ENCODE results near the gene NRF1.
"Not testable (repeated sequence)": the region's sequence is repeated elsewhere in the genome, so short reads cannot be mapped to it uniquely, and the experiment has no call there.

The NRF1 gene

GRCh38 chr7:129782818-129783583 is 171.5 kb downstream of the NRF1 start:
- DNase-seq (ENCODE audit: low spot score), result no peak

GRCh38 chr7:129783584-129783919 is 172.0 kb downstream of the NRF1 start:
- no peak for DNase-seq (ENCODE audit: low spot score)

- no peak for DNase-seq (ENCODE audit: low spot score)
Observed at GRCh38 chr7:129784437-129784782, 172.9 kb downstream of the NRF1 start.

GRCh38 chr7:129784783-129785684 is 173.5 kb downstream of the NRF1 start:
- DNase-seq (ENCODE audit: low spot score), result no peak

GRCh38 chr7:129785685-129786514 is 174.4 kb downstream of the NRF1 start:
- no peak for DNase-seq (ENCODE audit: low spot score)

- DNase-seq (ENCODE audit: low spot score), result no peak
Observed at GRCh38 chr7:129786825-129787563, 175.5 kb downstream of the NRF1 start.

- DNase-seq (ENCODE audit: low spot score), result no peak
Observed at GRCh38 chr7:129789000-129789399, 177.5 kb downstream of the NRF1 start.

GRCh38 chr7:129789652-129790051 is 178.1 kb downstream of the NRF1 start:
- DNase-seq (ENCODE audit: low spot score), result no peak

- no peak for DNase-seq (ENCODE audit: low spot score)
Observed at GRCh38 chr7:129790136-129790535, 178.6 kb downstream of the NRF1 start.

GRCh38 chr7:129792721-129793120 is 181.2 kb downstream of the NRF1 start:
- no peak for DNase-seq (ENCODE audit: low spot score)

GRCh38 chr7:129793506-129794310 is 182.2 kb downstream of the NRF1 start:
- DNase-seq (ENCODE audit: low spot score), result no peak

GRCh38 chr7:129794461-129794860 is 182.9 kb downstream of the NRF1 start:
- DNase-seq (ENCODE audit: low spot score), result not testable (repeated sequence)

- no peak for DNase-seq (ENCODE audit: low spot score)
Observed at GRCh38 chr7:129796186-129796775, 184.8 kb downstream of the NRF1 start.

- DNase-seq (ENCODE audit: low spot score), result no peak
Observed at GRCh38 chr7:129797214-129797789, 185.8 kb downstream of the NRF1 start.

GRCh38 chr7:129798616-129799349 is 187.3 kb downstream of the NRF1 start:
- no peak for DNase-seq (ENCODE audit: low spot score)

GRCh38 chr7:129799350-129799955 is 187.9 kb downstream of the NRF1 start:
- DNase-seq (ENCODE audit: low spot score), result no peak

- DNase-seq (ENCODE audit: low spot score), result no peak
Observed at GRCh38 chr7:129800901-129801300, 189.4 kb downstream of the NRF1 start.

- no peak for DNase-seq (ENCODE audit: low spot score)
Observed at GRCh38 chr7:129801882-129802281, 190.4 kb downstream of the NRF1 start.

GRCh38 chr7:129803546-129804081 is 192.1 kb downstream of the NRF1 start:
- DNase-seq (ENCODE audit: low spot score), result no peak

Data from hematopoietic multipotent progenitor cell treated with erythropoietin and hydrocortisone succinate and interleukin-3 and kit ligand, for 15 days (in vitro differentiated cells).